ENCODE results near the gene TCF7.

Gene TCF7

DNA sequence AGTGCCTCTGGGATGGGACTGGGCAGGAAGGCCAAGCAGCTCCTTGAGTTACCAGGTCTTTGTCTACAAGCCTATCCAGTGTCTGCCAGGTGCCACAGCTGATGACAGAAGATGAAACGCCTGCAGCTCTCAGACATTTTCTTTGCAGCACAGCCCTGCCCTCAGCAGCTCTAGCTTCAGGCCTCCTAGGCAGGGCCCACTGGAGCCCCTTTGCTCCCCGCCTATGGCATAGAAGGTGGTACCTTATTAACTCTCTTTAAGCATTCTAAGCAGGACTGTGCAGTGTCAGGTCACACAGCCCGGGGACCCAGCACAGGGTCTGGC is 63.6 kb downstream of the TCF7 start:
- DNase-seq (ENCODE audit: low spot score), result no peak

DNA sequence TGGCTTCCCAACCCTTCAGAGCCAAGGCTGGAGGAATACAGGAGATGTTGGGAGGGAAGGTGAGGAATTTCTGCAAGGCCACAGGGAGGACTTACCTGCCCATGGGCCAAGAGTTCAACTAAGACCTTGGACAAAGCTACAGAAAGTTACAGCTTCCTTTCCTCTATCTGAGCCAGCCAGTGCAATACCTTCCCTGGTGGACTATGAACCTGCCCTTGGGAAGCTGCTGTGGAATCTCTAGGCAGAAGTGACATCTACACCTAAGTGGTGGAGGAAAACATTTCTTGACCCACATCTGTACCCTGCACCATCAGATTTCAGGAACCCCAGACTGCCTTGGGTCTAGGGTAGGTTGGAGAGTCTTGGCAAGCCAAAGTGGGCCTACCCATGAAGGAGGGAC is 69.0 kb downstream of the TCF7 start:
- DNase-seq (ENCODE audit: low spot score), result no peak

DNA sequence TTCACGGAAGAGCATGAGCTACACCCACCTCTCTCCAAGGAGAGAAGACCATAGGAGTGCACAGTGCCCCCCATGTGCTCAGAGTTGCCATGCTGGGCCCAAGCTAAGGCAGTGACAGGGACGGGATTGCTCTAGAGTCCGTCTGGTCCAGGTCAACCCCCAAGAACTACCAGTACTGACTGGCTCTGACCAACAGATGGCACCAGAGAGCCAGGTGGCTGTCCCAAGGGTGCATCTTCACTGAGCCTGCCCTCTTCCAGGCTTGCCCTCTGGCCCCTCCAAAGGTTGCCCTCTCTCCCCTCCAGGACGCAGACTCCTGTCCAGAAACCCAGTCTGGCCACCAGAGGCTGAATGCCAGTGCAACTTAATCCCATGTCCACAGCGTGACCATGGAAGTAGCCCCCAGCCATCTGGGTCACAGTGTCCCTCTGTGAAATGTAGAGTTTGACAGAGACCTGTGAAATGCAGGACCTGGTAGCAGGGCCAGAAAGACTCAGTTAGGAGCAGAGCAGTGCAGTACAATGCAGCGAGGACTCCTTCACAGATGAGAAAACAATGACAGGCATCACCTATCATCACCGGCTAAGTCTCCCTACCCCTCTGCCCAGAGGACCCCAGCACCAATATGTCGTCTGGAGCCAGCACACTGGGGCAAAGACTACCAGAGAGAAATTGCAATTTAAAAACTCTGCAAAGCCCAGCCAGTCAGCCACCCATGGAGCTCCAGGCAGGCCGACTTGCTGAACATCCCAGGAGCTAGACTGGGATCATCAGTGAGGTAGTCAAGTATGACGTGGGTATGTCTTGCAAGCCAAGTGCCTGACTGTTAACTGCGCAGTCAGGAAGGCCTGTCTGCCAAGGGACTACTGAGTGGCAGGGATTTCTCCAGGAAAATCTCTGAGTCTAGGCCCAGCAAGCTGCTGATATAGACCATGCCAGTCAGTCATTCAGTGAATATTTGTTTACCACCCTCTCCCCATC is 70.0 kb downstream of the TCF7 start:
- peak; percentile 82 for DNase-seq (ENCODE audit: low spot score)

DNA sequence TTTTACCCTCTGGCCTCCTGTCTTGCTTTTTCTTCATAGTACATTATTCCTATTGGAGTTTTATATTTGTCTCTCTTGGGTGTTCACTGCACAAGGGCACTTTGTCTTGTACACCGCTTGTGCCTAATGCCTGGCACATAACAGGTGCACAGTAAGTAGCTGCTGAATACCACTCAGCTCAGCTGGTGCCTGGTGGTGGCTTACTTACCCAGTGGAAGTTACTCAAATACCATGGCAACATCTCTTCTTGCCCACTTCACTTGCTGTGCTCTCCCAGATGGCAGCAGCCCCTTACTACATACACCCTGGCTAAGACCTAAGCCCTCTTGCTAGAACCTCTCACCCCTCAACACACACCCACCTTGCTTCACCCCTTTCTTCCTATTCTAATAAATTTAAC is 73.6 kb downstream of the TCF7 start:
- DNase-seq (ENCODE audit: low spot score), result no peak

DNA sequence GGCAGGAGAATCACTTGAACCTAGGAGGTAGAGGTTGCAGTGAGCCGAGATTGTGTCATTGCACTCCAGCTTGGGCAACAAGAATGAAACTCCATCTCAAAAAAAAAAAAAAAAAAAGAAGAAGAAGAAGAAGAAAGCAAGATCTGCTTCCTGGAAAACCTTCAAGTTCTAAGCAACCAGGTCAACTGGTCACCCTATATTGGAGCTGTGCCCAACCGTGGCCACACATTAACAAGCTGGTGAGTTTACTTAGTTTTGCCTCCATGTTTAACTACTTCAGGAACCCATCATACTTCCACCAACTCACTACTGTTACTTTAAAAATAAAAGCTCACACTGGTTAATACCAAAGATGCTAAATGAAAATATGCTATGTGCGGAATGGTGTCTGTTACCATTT is 74.5 kb downstream of the TCF7 start:
- no peak for DNase-seq (ENCODE audit: low spot score)

DNA sequence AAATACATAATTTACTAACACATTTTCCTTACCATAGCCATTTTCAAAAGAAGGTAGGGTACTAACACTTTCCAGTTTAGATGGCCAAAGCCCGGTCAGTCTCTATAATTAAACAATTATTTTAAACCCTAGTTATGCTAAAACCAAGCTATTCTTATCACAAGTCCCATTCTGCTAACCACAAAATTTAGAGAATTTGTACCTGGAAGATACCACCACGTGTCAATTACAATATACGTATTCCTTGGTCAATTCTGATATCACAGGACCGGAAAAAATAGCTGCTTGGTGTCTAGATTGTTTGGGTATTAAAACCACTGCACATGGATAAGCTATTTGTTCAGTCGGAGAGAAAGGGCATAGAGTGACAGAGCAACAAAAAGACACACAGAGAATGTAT is 81.2 kb downstream of the TCF7 start:
- no peak for DNase-seq (ENCODE audit: low spot score)
